Activated CD4-positive, CD25-positive, alpha-beta regulatory T cell treated with anti-CD3 and anti-CD28 coated beads, Interleukin-2, amount 50 U/mL, for 24 hours (primary cell): Measurements from ENCODE around the gene MYL12B.
A peak's percentile ranks its signal among the peaks of the same experiment; 100 is the strongest.
"Not testable (repeated sequence)": the region's sequence is repeated elsewhere in the genome, so short reads cannot be mapped to it uniquely, and the experiment has no call there.

ENCODE experiments used
- ATAC-seq, 2 donors: fragments of 150-1000 bp; cut with Tn5 transposase; one replicate each; pipeline ENCODE4 v1.10.0; 2021; ENCODE audit warnings: mild to moderate bottlenecking in 1 of 2, moderate library complexity in 1 of 2

The MYL12B gene

GRCh38 chr18:3261373-3262233, at the start of gene MYL12B:
TSS of gene MYL12B (plus strand) at chr18:3262133. CDS start at chr18:3272899, 10,766 bp downstream.
- peak; percentile 77 to 79 for ATAC-seq

GRCh38 chr18:3212657-3213056, 49.3 kb upstream of the MYL12B start:
- no peak for ATAC-seq

- ATAC-seq = peak in 1 of 2 donors; percentile 19
These were observed 48.5 kb upstream of the MYL12B start for GRCh38 chr18:3213300-3214059.

GRCh38 chr18:3214855-3215637, 46.9 kb upstream of the MYL12B start:
- no peak for ATAC-seq

- ATAC-seq = no peak
These were observed 44.9 kb upstream of the MYL12B start for GRCh38 chr18:3216987-3217386.

- ATAC-seq = no peak
These were observed 43.8 kb upstream of the MYL12B start for GRCh38 chr18:3217948-3218647.

- no peak for ATAC-seq
These were observed 43.1 kb upstream of the MYL12B start for GRCh38 chr18:3218819-3219218.

GRCh38 chr18:3219241-3219630, 42.7 kb upstream of the MYL12B start:
- ATAC-seq = no peak

- ATAC-seq = no peak
These were observed 42.1 kb upstream of the MYL12B start, which contains the start of gene MYOM1 for GRCh38 chr18:3219631-3220335. TSS of gene MYOM1 (minus strand) at chr18:3219968. CDS start at chr18:3215223, 4,745 bp downstream.

- not testable (repeated sequence) for ATAC-seq
These were observed 41.1 kb upstream of the MYL12B start for GRCh38 chr18:3220868-3221267.

- no peak for ATAC-seq
These were observed 40.4 kb upstream of the MYL12B start for GRCh38 chr18:3221496-3221895.

GRCh38 chr18:3223356-3223755, 38.6 kb upstream of the MYL12B start:
- ATAC-seq = peak; percentile 21 to 68

- ATAC-seq = no peak
These were observed 37.7 kb upstream of the MYL12B start for GRCh38 chr18:3224223-3224622.

GRCh38 chr18:3225588-3225987, 36.3 kb upstream of the MYL12B start:
- no peak for ATAC-seq

GRCh38 chr18:3226048-3226447, 35.9 kb upstream of the MYL12B start:
- ATAC-seq = no peak

- no peak for ATAC-seq
These were observed 31.3 kb upstream of the MYL12B start for GRCh38 chr18:3230401-3231334.

- ATAC-seq = no peak
These were observed 28.9 kb upstream of the MYL12B start for GRCh38 chr18:3233004-3233403.

- no peak for ATAC-seq
These were observed 28.3 kb upstream of the MYL12B start for GRCh38 chr18:3233433-3234168.

- no peak for ATAC-seq
These were observed 27.5 kb upstream of the MYL12B start for GRCh38 chr18:3234457-3234856.

GRCh38 chr18:3235846-3236245, 26.1 kb upstream of the MYL12B start:
- ATAC-seq = no peak
